HepG2 (cell line): ENCODE results near the gene TMED5. TPM values are rescaled to one million over a fixed set of nuclear protein-coding genes. Genes with fewer than 3 reads are reported as not detected.

Experiments
- ATAC-seq: fragments of 200-7000 bp; cut with Tn5 transposase; 3 replicates; pipeline ENCODE4 v1.9.1; 2020; ENCODE audit warnings: mild to moderate bottlenecking, moderate library complexity
- BruUV-seq: library from RNA; stranded (reverse); fragments of 400-500 nt; replicated peaks from 2 replicates; lab custom pipeline; 2021; lab: Mats Ljungman, UMichigan
- CTCF ChIA-PET: fragments of 300-600 bp; formaldehyde crosslinking; extraction: SDS; loops from one replicate; lab custom pipeline; 2021; ENCODE audit warnings: low total read pairs, inconsistent platforms, low intra/inter-chr PET ratio; lab: Yijun Ruan, JAX
- POLR2A ChIA-PET: fragments of 350-600 bp; sonication (Branson Sonifier 250); formaldehyde crosslinking; loops from one replicate; lab custom pipeline; 2020; ENCODE audit warnings: antibody characterized with exemption, inconsistent platforms; lab: Yijun Ruan, JAX
- DNase-seq: peaks from one replicate; pipeline ENCODE4 v3.0.0-alpha.2; 2015; ENCODE audit warnings: low spot score
- FAIRE-seq: peaks from 3 replicates; lab custom pipeline; 2011; peaks lifted over from hg19 to GRCh38; lab: Jason Lieb, UNC
- H2AFZ ChIP-seq: one replicate; pipeline ENCODE4 v1.6.1; 2011; ENCODE audit warnings: low read length, inconsistent platforms
- H3K27ac ChIP-seq: fragments of 300-600 bp; 3 replicates; pipeline ENCODE4 v1.8.0; 2011; ENCODE audit warnings: mixed run types, mild to moderate bottlenecking, mixed read lengths, low read length, inconsistent platforms; ENCODE audit not compliant: insufficient read depth; ENCODE audit errors: extremely low read length
- H3K27me3 ChIP-seq, 2 experiments: fragments of 200-600 bp in 1 of 2; 2 replicates in 1 of 2; 3 replicates in 1 of 2; pipeline versions ENCODE4 v1.6.0 to v1.8.0; 2011; ENCODE audit warnings: low read length in 2 of 2, mild to moderate bottlenecking in 2 of 2, moderate library complexity in 2 of 2, inconsistent platforms in 1 of 2; ENCODE audit not compliant: insufficient read depth in 2 of 2, control insufficient read depth in 1 of 2
- H3K36me3 ChIP-seq, 2 experiments: fragments of 200-600 bp in 1 of 2; replicated peaks in 1 of 2; 2 replicates in 1 of 2; 3 replicates in 1 of 2; pipeline versions ENCODE4 v1.5.1 to v1.8.0; 2011; ENCODE audit warnings: low read length in 2 of 2, inconsistent platforms in 1 of 2; ENCODE audit not compliant: insufficient read depth in 2 of 2, control insufficient read depth in 1 of 2
- H3K4me1 ChIP-seq: 2 replicates; pipeline ENCODE4 v1.5.1; 2012; ENCODE audit warnings: low read length, inconsistent platforms; ENCODE audit not compliant: insufficient read depth
- H3K4me2 ChIP-seq: 2 replicates; pipeline ENCODE4 v1.6.0; 2011; ENCODE audit warnings: low read depth, low read length, inconsistent platforms
- H3K4me3 ChIP-seq, 3 experiments: fragments of 200-600 bp in 1 of 3; sonication (generic), shearing (Covaris generic) in 1 of 3; replicated peaks in 1 of 3; 2 replicates each; pipeline ENCODE4 v1.5.1; 2011 to 2016; ENCODE audit warnings: low read length in 3 of 3, inconsistent platforms in 2 of 3, low read depth in 2 of 3, mild to moderate bottlenecking in 2 of 3, control low read depth in 1 of 3, mixed read lengths in 1 of 3; ENCODE audit not compliant: insufficient read depth in 1 of 3
- H3K79me2 ChIP-seq: one replicate; pipeline ENCODE4 v1.6.1; 2011; ENCODE audit warnings: low read length, inconsistent platforms; ENCODE audit not compliant: insufficient read depth
- H3K9ac ChIP-seq: 2 replicates; pipeline ENCODE4 v1.6.0; 2011; ENCODE audit warnings: mild to moderate bottlenecking, low read depth, low read length, inconsistent platforms; ENCODE audit not compliant: insufficient read depth
- H3K9me3 ChIP-seq: 2 replicates; pipeline ENCODE4 v1.5.1; 2012; ENCODE audit warnings: mild to moderate bottlenecking, low read length
- H4K20me1 ChIP-seq: 2 replicates; pipeline ENCODE4 v1.6.0; 2011; ENCODE audit warnings: inconsistent platforms, mild to moderate bottlenecking, low read length, moderate library complexity; ENCODE audit not compliant: insufficient read depth
- AKAP8 ChIP-seq: sonication (generic); formaldehyde crosslinking; IDR thresholded peaks from 2 replicates; pipeline ENCODE4 v1.5.1; 2020; ENCODE audit warnings: mild to moderate bottlenecking, missing genetic modification reagents
- ASH2L ChIP-seq: fragments of 300-600, 200-600 bp; sonication (generic); IDR thresholded peaks from 2 replicates; pipeline ENCODE4 v1.7.0; 2017; ENCODE audit warnings: low read depth, mild to moderate bottlenecking, moderate library complexity, mixed read lengths, low read length; ENCODE audit not compliant: insufficient read length
- GATAD1 ChIP-seq: IDR thresholded peaks from 2 replicates; pipeline ENCODE4 v1.6.1; 2016; ENCODE audit warnings: missing genetic modification reagents, missing compliant biosample characterization
- KLF16 ChIP-seq, 2 experiments: sonication (generic) in 1 of 2; formaldehyde crosslinking in 1 of 2; IDR thresholded peaks; 2 replicates each; pipeline versions ENCODE4 v1.6.1 to v1.8.0; 2016 to 2023; ENCODE audit warnings: missing genetic modification reagents in 2 of 2, missing compliant biosample characterization in 1 of 2
- RERE ChIP-seq: IDR thresholded peaks from 2 replicates; pipeline ENCODE4 v1.6.1; 2016; ENCODE audit warnings: low read depth, missing genetic modification reagents, missing compliant biosample characterization
- REXO4 ChIP-seq: sonication (generic); formaldehyde crosslinking; IDR thresholded peaks from 2 replicates; pipeline ENCODE4 v1.8.0; 2022; ENCODE audit warnings: missing genetic modification reagents, mild to moderate bottlenecking, borderline replicate concordance
- SMAD9 ChIP-seq: sonication (generic); formaldehyde crosslinking; IDR thresholded peaks from 2 replicates; pipeline ENCODE4 v1.5.1; 2020; ENCODE audit warnings: mild to moderate bottlenecking, missing genetic modification reagents
- TBP ChIP-seq: sonication (generic); formaldehyde crosslinking; IDR thresholded peaks from 2 replicates; pipeline ENCODE4 v1.5.0; 2020; ENCODE audit warnings: missing genetic modification reagents
- ZFP36 ChIP-seq: fragments of 150-350 bp; IDR thresholded peaks from 2 replicates; pipeline ENCODE4 v1.6.1; 2018; ENCODE audit warnings: borderline replicate concordance, low read length, low read depth; ENCODE audit not compliant: partially characterized antibody
- ZFX ChIP-seq: sonication (generic); formaldehyde crosslinking; IDR thresholded peaks from 2 replicates; pipeline ENCODE4 v1.4.0; 2020; ENCODE audit warnings: mild to moderate bottlenecking, low read depth, missing genetic modification reagents, moderate library complexity
- ZHX2 ChIP-seq, 2 experiments: sonication (generic) in 1 of 2; formaldehyde crosslinking in 1 of 2; IDR thresholded peaks; 2 replicates each; pipeline versions ENCODE4 v1.6.1 to v1.9.0; 2014 to 2022; ENCODE audit warnings: antibody characterized with exemption in 1 of 2, borderline replicate concordance in 1 of 2, inconsistent platforms in 1 of 2, low read depth in 1 of 2, missing genetic modification reagents in 1 of 2
- ZNF350 ChIP-seq: sonication (generic); formaldehyde crosslinking; IDR thresholded peaks from 2 replicates; pipeline ENCODE4 v1.4.0; 2020; ENCODE audit warnings: mild to moderate bottlenecking, low read depth, missing genetic modification reagents, borderline replicate concordance
- ZNF619 ChIP-seq: sonication (generic); formaldehyde crosslinking; IDR thresholded peaks from 2 replicates; pipeline ENCODE4 v1.4.0; 2020; ENCODE audit warnings: mild to moderate bottlenecking, missing genetic modification reagents
- WGBS: methylation state at CpG from one replicate; pipeline ENCODE4 v1.1.6; 2017; ENCODE audit warnings: low lambda C conversion rate; 5-methylcytosine and 5-hydroxymethylcytosine counted together
- in situ Hi-C: cut with HindIII; loops from 2 replicates; pipeline ENCODE4 v1.10.0; 2017; ENCODE audit warnings: low pct_unique_long_range_greater_than_20kb; ENCODE audit not compliant: extremely low pct_ligation_motif_present
- intact Hi-C: fragments of 100-400 bp; cut with micrococcal nuclease; formaldehyde crosslinking; loops from one replicate; pipeline ENCODE4 v1.10.0; 2022; ENCODE audit not compliant: unreplicated experiment
- polyA plus RNA-seq, 8 experiments: library from polyadenylated mRNA; depleted of rRNA in 3 of 8; stranded (reverse) in 7 of 8; unstranded in 1 of 8; fragments of >200 nt; fragmentation: Illumina TruSeq in 4 of 8; extraction: Trizol in 4 of 8; gene quantifications; 2 replicates each; pipeline versions ENCODE4 v1.2.1 to v1.2.3, GENCODE V29; 2011 to 2016; ENCODE audit warnings: low read depth in 4 of 8, missing spikeins in 1 of 8, mixed read lengths in 1 of 8; ENCODE audit not compliant: insufficient read depth in 1 of 8
- total RNA-seq, 5 experiments: library from RNA; depleted of rRNA; stranded (reverse); fragments of >200 nt; fragmentation: Illumina TruSeq; extraction: Trizol; gene quantifications; 2 replicates each; pipeline ENCODE4 v1.2.3, GENCODE V29; 2016; ENCODE audit warnings: low read depth in 1 of 5

TMED5 gene
- total and polyA plus RNA-seq, 2 of the 13 experiments (the other 11 are each of a cell fraction or from before 2014, with no cell fraction given): 58.1 to 99.0 TPM

GRCh38 chr1:93171549-93172034 lies 8.6 kb downstream of the TMED5 start:
- no TSS peak for BruUV-seq
- no peak overlapping the region for H3K9ac ChIP-seq
- WGBS: 92% methylated on average over 1 of the region's 1 CpG
- POLR2A ChIA-PET: no interaction called here
- peaks cover 89% of the 10 kb centered on the region for H3K79me2 ChIP-seq
- H3K4me1 ChIP-seq: peaks cover 47% of the 10 kb centered on the region
- H3K4me2 ChIP-seq: no peak overlapping the region
- H3K9me3 ChIP-seq: no peaks in the 10 kb centered on the region; the same call in 1 of the 2 replicates
- FAIRE-seq: no peak
- CTCF ChIA-PET: no interaction called here
- no peak overlapping the region for H3K27ac ChIP-seq
- H3K36me3 ChIP-seq: peaks cover 4 to 14% of the 10 kb centered on the region in 2 experiments; a peak in 3 of 5 replicates
- no peak overlapping the region for H3K4me3 ChIP-seq
- H4K20me1 ChIP-seq: peaks cover 4% of the 10 kb centered on the region; the same call in 1 of the 2 replicates
- intact Hi-C loops (no loop called here), in situ Hi-C loops (no loop called here)
- DNase-seq: no peak
- no peak for ATAC-seq
- no peak overlapping the region for H2AFZ ChIP-seq
- H3K27me3 ChIP-seq: no peaks in the 10 kb centered on the region
- TF ChIP-seq ASH2L (no peak), AKAP8 (CRISPR knock-in tag) (no peak), RERE (CRISPR knock-in tag) (no peak), TBP (CRISPR knock-in tag) (no peak), ZHX2 (IDR thresholded peaks at IDR 0.05; ENCODE audit: low read depth) (no peak), ZHX2 (CRISPR knock-in tag; IDR thresholded peaks at IDR 0.05; ENCODE audit: borderline replicate concordance) (no peak), ZNF350 (no peak), SMAD9 (CRISPR knock-in tag) (no peak), ZFP36 (no peak), GATAD1 (no peak), ZNF619 (CRISPR knock-in tag) (no peak), ZFX (no peak), KLF16 (CRISPR knock-in tag; IDR thresholded peaks at IDR 0.05) (no peak), REXO4 (CRISPR knock-in tag) (no peak)
